ENCODE results near the gene TMEM260. TPM values are rescaled to one million over a fixed set of nuclear protein-coding genes. Genes with fewer than 3 reads are reported as not detected.
"Not testable (repeated sequence)": the region's sequence is repeated elsewhere in the genome, so short reads cannot be mapped to it uniquely, and the experiment has no call there.

The TMEM260 gene
- total RNA-seq, 1 donor from 2014 or later, result 33.0 TPM

DNA sequence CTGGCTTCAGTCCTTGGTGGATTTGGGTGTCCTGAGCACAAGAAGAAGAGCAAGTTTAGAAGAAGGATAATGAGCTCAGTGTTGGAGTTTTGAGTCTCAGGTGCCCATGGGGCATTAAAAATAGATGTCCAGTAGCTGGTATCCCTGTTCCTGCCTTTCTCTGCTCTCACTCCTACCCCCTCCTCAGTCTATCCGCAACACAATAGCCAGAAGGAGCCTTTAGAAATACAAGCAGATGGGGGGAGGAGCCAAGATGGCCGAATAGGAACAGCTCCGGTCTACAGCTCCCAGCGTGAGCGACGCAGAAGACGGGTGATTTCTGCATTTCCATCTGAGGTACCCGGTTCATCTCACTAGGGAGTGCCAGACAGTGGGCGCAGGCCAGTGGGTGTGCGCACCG lies 87.7 kb downstream of the TMEM260 start:
- not testable (repeated sequence) for DNase-seq (ENCODE audit: low spot score)

DNA sequence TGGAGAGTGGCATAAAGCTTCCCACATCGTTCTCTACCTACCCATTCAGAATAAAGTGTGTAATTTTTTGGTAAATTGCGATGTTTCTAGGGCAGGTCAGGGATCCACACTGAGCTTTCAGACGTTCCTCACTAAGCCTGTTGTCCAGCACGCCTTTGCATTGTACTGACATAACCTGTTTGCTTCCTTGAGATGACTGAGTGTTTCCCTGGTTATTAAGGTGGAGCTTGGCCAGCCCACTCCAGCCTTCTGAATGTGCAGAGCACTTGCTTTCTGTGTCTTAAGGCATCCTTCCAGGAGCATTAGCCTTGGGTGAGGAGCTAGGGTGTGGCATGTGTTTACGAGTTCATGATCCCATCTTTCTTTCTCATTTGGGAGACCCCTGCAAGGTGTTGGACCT lies 96.4 kb downstream of the TMEM260 start:
- no peak for DNase-seq (ENCODE audit: low spot score)

DNA sequence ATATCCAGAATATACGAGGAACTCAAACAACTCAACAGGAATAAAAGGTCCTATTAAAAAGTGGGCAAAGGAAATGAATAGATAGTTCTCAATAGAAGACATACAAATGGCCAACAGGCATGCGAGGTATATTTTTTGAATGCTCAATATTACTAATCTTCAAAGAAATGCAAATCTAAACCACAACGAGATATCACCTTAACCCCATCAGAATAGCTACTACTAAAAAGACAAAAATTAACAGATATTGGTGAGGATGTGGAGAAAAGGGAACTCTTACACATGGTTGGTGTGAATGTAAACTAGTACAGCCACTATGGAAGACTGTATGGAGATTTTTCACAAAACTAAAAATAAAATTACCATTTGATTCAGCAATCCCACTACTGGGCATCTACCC lies 99.2 kb downstream of the TMEM260 start:
- DNase-seq (ENCODE audit: low spot score), result no peak

DNA sequence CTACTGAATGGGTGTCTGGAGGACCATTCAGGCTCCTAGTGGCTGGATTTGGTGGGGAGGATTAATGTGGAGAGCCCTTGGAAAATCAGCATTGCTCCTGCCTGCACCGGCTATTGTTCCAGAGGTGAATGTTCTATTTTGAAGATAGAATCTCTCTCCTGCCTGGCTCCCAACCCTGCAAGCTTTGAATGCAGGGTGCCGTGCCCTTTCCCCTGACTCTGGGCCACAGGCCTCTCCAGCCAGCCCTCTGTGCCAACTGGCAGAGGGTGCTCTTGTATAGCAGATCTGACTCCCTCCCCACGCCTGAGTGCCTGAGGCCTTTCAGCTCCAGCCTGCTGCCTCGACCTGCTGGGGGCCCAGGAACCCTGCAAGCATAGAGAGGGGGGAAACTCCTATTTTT lies 106.8 kb downstream of the TMEM260 start:
- no peak for DNase-seq (ENCODE audit: low spot score)

DNA sequence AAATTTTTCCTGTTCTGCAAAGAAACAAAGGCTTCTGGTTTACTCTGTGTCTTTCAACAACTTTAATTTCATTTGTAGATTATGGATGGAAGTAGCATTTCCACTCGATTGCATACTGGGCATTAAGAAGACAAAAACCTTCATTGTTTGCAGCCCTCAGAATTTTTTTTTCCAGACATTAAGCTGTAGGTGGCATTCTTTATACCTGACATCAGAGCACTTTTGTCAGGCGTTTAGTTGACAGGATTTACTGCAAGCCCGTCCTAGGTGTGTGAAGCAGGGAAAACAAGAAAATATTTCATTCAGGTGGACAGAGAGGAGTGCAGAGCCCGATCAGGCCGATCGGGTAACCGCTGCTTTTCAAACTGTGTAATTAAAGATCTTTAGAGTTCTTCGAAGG lies 107.5 kb downstream of the TMEM260 start:
- no peak for DNase-seq (ENCODE audit: low spot score)

DNA sequence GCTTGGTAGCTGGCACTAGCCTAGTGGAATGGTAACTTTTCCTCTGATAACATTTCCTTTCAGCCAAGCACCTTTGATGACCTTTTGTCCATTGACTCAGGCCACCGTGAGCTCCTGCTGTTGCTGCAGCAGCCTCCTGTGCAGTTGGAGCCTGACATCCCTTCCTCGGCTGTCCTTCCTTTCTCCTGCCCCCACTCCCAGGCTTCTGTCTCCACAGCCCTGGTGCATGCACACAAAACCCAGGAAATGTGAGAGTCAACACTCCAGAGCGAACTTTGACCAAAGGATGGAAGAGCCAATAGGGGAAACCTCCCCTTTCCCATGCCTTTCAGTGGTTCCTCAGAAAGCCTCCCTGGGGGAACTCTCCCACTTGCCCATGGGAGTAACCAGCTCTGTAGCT lies 115.0 kb downstream of the TMEM260 start:
- DNase-seq (ENCODE audit: low spot score), result no peak

DNA sequence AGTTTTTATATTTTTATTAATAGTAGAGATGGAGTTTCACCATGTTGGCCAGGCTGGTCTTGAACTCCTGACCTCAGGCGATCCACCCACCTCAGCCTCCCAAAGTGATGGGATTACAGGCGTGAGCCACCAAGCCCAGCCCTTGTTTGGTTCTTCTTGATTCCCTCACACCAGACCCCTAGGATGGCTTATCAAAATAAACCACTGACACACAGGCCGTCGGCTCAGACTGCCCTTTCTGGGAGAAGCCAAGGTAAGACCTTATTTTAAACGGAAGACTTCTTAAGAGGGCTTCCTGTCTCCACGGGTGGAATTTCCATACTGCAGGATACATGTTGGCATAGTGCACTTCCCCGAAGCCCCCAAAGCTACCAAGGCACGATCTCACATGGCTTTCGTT lies 115.6 kb downstream of the TMEM260 start:
- DNase-seq (ENCODE audit: low spot score), result not testable (repeated sequence)

Other genes starting within 250 kb of the TMEM260 start
- gene OTX2, start 230.7 kb downstream of the TMEM260 start, total RNA-seq, result not detected